H9 (cell line): Measurements from ENCODE around the gene PLCH2. TPM values are rescaled to one million over a fixed set of nuclear protein-coding genes. Genes with fewer than 3 reads are reported as not detected.
"Not testable (repeated sequence)": the region's sequence is repeated elsewhere in the genome, so short reads cannot be mapped to it uniquely, and the experiment has no call there.

Source experiments
- DNase-seq: peaks from one replicate; pipeline ENCODE4 v3.0.0-alpha.2; 2017
- H2AFZ ChIP-seq: one replicate; pipeline ENCODE4 v1.6.1; 2013; ENCODE audit warnings: mild to moderate bottlenecking, low read length, control low read depth, moderate library complexity
- H2AK5ac ChIP-seq: 2 replicates; pipeline ENCODE4 v1.6.1; 2013; ENCODE audit warnings: low read length, control low read depth, mixed read lengths; ENCODE audit not compliant: insufficient read length
- H2BK120ac ChIP-seq: one replicate; pipeline ENCODE4 v1.6.1; 2013; ENCODE audit warnings: low read depth, mild to moderate bottlenecking, low read length, control low read depth, inconsistent platforms; ENCODE audit not compliant: poor library complexity, severe bottlenecking
- H2BK12ac ChIP-seq: 2 replicates; pipeline ENCODE4 v1.6.1; 2013; ENCODE audit warnings: low read length, control low read depth, mixed read lengths, low read depth; ENCODE audit not compliant: insufficient read length
- H2BK15ac ChIP-seq: 2 replicates; pipeline ENCODE4 v1.6.1; 2013; ENCODE audit warnings: low read depth, low read length, control low read depth
- H2BK20ac ChIP-seq: one replicate; pipeline ENCODE4 v1.6.1; 2013; ENCODE audit warnings: low read depth, mild to moderate bottlenecking, low read length, control low read depth, inconsistent platforms; ENCODE audit not compliant: poor library complexity, severe bottlenecking
- H2BK5ac ChIP-seq: 2 replicates; pipeline ENCODE4 v1.6.1; 2013; ENCODE audit warnings: low read length, control low read depth, mixed read lengths; ENCODE audit not compliant: insufficient read length
- H3K14ac ChIP-seq: 2 replicates; pipeline ENCODE4 v1.6.1; 2013; ENCODE audit warnings: low read length, control low read depth; ENCODE audit not compliant: insufficient read depth
- H3K18ac ChIP-seq: 2 replicates; pipeline ENCODE4 v1.6.1; 2013; ENCODE audit warnings: low read depth, mild to moderate bottlenecking, mixed read lengths, low read length, control low read depth; ENCODE audit not compliant: insufficient read length
- H3K23ac ChIP-seq: 2 replicates; pipeline ENCODE4 v1.6.1; 2013; ENCODE audit warnings: low read length, control low read depth, mixed read lengths, low read depth; ENCODE audit not compliant: insufficient read length
- H3K23me2 ChIP-seq: 2 replicates; pipeline ENCODE4 v1.6.1; 2013; ENCODE audit warnings: low read depth, mild to moderate bottlenecking, mixed read lengths, low read length, control low read depth; ENCODE audit not compliant: insufficient read length, poor library complexity, severe bottlenecking
- H3K27ac ChIP-seq: 2 replicates; pipeline ENCODE4 v1.5.1; 2013; ENCODE audit warnings: low read length, control low read depth, mixed read lengths, low read depth; ENCODE audit not compliant: insufficient read length
- H3K27me3 ChIP-seq: 2 replicates; pipeline ENCODE4 v1.6.1; 2013; ENCODE audit warnings: low read length, control low read depth, inconsistent platforms; ENCODE audit not compliant: insufficient read depth
- H3K4ac ChIP-seq: 2 replicates; pipeline ENCODE4 v1.6.1; 2013; ENCODE audit warnings: low read depth, mild to moderate bottlenecking, control low read depth, inconsistent platforms, low read length, moderate library complexity
- H3K4me1 ChIP-seq: 2 replicates; pipeline ENCODE4 v1.6.1; 2013; ENCODE audit warnings: low read length, control low read depth, inconsistent platforms; ENCODE audit not compliant: insufficient read depth
- H3K4me2 ChIP-seq: 2 replicates; pipeline ENCODE4 v1.6.1; 2013; ENCODE audit warnings: low read length, control low read depth, mixed read lengths; ENCODE audit not compliant: insufficient read length, insufficient read depth
- H3K56ac ChIP-seq: 2 replicates; pipeline ENCODE4 v1.6.1; 2013; ENCODE audit warnings: low read depth, mild to moderate bottlenecking, mixed read lengths, low read length, control low read depth; ENCODE audit not compliant: insufficient read length
- H3K79me1 ChIP-seq: 2 replicates; pipeline ENCODE4 v1.6.1; 2013; ENCODE audit warnings: low read depth, mild to moderate bottlenecking, moderate library complexity, low read length, control low read depth, inconsistent platforms; ENCODE audit not compliant: insufficient read depth, poor library complexity, severe bottlenecking
- H3K79me2 ChIP-seq: 2 replicates; pipeline ENCODE4 v1.6.1; 2013; ENCODE audit warnings: low read length, control low read depth, inconsistent platforms; ENCODE audit not compliant: insufficient read depth
- H3K9ac ChIP-seq: 2 replicates; pipeline ENCODE4 v1.6.1; 2013; ENCODE audit warnings: low read length, control low read depth, mixed read lengths; ENCODE audit not compliant: insufficient read length; ENCODE audit errors: extremely low read depth
- H3K9me3 ChIP-seq: one replicate; pipeline ENCODE4 v1.6.1; 2013; ENCODE audit warnings: low read depth, low read length, inconsistent platforms; ENCODE audit not compliant: control insufficient read depth
- H3T11ph ChIP-seq: one replicate; pipeline ENCODE4 v1.6.1; 2013; ENCODE audit warnings: mild to moderate bottlenecking, low read length, control low read depth, inconsistent platforms
- H4K20me1 ChIP-seq: one replicate; pipeline ENCODE4 v1.6.1; 2013; ENCODE audit not compliant: control insufficient read depth, insufficient read length, insufficient read depth
- H4K5ac ChIP-seq: 2 replicates; pipeline ENCODE4 v1.6.1; 2013; ENCODE audit warnings: low read depth, mild to moderate bottlenecking, mixed read lengths, low read length, control low read depth; ENCODE audit not compliant: insufficient read length
- H4K8ac ChIP-seq: replicated peaks from 2 replicates; pipeline ENCODE4 v1.6.1; 2013; ENCODE audit warnings: low read length, control low read depth, mixed read lengths, low read depth; ENCODE audit not compliant: insufficient read length
- H4K91ac ChIP-seq: 2 replicates; pipeline ENCODE4 v1.6.1; 2013; ENCODE audit warnings: low read depth, mild to moderate bottlenecking, moderate library complexity, mixed read lengths, low read length, control low read depth; ENCODE audit not compliant: insufficient read length
- H3K27ac Mint-ChIP-seq, 3 experiments: 2 replicates in 2 of 3; 3 replicates in 1 of 3; pipeline ENCODE4 v1.8.0; 2020 to 2021; ENCODE audit warnings: mixed read lengths in 3 of 3, mild to moderate bottlenecking in 1 of 3, moderate library complexity in 1 of 3
- H3K27me3 Mint-ChIP-seq: 2 replicates; pipeline ENCODE4 v1.8.0; 2021; ENCODE audit warnings: low read depth, mild to moderate bottlenecking, moderate library complexity, mixed read lengths
- H3K36me3 Mint-ChIP-seq, 3 experiments: 2 replicates in 2 of 3; 3 replicates in 1 of 3; pipeline ENCODE4 v1.8.0; 2020 to 2021; ENCODE audit warnings: low read depth in 3 of 3, mixed read lengths in 3 of 3; ENCODE audit not compliant: insufficient read depth in 1 of 3
- H3K4me1 Mint-ChIP-seq, 2 experiments: 2 replicates each; pipeline ENCODE4 v1.8.0; 2020; ENCODE audit warnings: mixed read lengths in 2 of 2
- H3K4me3 Mint-ChIP-seq, 2 experiments: 2 replicates in 1 of 2; 3 replicates in 1 of 2; pipeline ENCODE4 v1.8.0; 2020 to 2021; ENCODE audit warnings: mild to moderate bottlenecking in 2 of 2, mixed read lengths in 2 of 2, moderate library complexity in 1 of 2
- H3K9me3 Mint-ChIP-seq, 2 experiments: 2 replicates in 1 of 2; 3 replicates in 1 of 2; pipeline ENCODE4 v1.8.0; 2020; ENCODE audit warnings: mild to moderate bottlenecking in 2 of 2, mixed read lengths in 2 of 2, moderate library complexity in 1 of 2
- WGBS: extraction: QIAGEN DNeasy Blood & Tissue Kit; methylation state at CpG from one replicate; pipeline ENCODE4 v1.1.7; 2013; ENCODE audit warnings: missing lambda C conversion rate, low lambda C conversion rate, mixed read lengths; ENCODE audit not compliant: insufficient read length; ENCODE audit errors: extremely low coverage; 5-methylcytosine and 5-hydroxymethylcytosine counted together
- total RNA-seq: library from RNA; stranded (reverse); gene quantifications from 2 replicates; pipeline ENCODE4 v1.2.1, GENCODE V29; 2021

PLCH2 gene
- total RNA-seq, 1 experiment from 2014 or later: 0.09 TPM

DNA sequence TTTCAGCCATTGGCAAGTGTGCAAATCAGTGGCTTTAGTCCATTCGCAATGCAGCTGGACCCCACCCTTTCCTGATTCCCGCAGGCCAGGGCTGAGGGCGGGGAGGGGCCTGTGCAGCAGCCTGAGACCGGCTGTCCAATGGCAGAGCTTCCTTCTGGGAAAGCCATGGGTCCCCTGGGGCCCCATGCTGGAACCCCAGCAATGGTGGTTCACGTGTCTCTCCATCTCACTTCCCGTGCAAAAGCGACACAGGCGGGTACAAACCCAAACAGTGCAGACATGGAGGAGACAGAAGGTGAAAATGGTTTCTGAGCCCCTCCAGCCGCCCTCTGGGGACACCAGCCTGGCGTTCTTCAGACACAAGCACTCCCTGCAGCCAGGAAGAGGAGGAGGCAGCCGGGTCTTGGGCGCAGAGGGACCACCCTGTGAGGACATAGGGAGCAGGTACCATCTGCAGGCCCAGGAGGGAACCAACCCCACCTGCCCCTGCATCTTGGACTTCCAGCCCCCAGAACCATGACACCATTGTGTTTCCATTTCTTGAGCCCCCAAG, 74.3 kb downstream of the PLCH2 start:
- H4K8ac ChIP-seq, H2BK5ac ChIP-seq, H3K79me1 ChIP-seq, H3K23ac ChIP-seq, H3K4ac ChIP-seq, H4K91ac ChIP-seq, H3K27me3 ChIP-seq, H3K9me3 Mint-ChIP-seq, H3K4me3 Mint-ChIP-seq, H2BK20ac ChIP-seq, H3K27ac Mint-ChIP-seq, H3K4me1 ChIP-seq, H4K20me1 ChIP-seq, H2AFZ ChIP-seq, H3K14ac ChIP-seq, H3K79me2 ChIP-seq, H2BK120ac ChIP-seq, H3T11ph ChIP-seq, H3K9ac ChIP-seq, H2BK15ac ChIP-seq, H3K27me3 Mint-ChIP-seq, H3K4me2 ChIP-seq, H3K56ac ChIP-seq, H3K9me3 ChIP-seq, DNase-seq, H4K5ac ChIP-seq, H3K18ac ChIP-seq, H2AK5ac ChIP-seq, H3K27ac ChIP-seq, H3K36me3 Mint-ChIP-seq, H2BK12ac ChIP-seq: not testable (repeated sequence)
- H3K23me2 ChIP-seq: peaks cover 12% of the 10 kb centered on the region
- WGBS: no CpG with 5 or more reads among the region's 12 CpGs
- peaks cover 7 to 14% of the 10 kb centered on the region in 2 experiments for H3K4me1 Mint-ChIP-seq

DNA sequence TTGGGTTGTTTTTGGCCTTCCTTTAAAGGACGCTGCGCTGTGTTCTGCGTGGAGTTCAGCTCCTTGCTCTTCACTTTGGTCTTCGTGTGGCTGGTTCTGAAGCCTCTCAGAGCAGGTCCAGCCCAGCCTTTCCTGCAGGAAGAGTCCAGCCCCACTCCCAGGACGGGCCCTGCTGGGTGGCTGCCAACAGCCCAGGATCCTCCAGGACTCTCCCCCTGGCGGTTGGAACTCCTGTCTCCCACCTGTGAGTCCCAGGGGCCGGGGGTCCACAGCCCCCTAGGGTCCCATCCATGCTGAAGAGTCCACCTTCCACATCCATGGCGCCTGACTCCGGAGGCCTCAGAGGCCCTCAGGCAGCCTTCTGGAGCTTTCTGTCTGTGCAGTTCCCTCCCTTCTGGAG, 75.5 kb downstream of the PLCH2 start:
- DNase-seq, H3K79me1 ChIP-seq, H3K18ac ChIP-seq, H3K4ac ChIP-seq, H3K56ac ChIP-seq, H4K20me1 ChIP-seq, H2AFZ ChIP-seq, H2BK5ac ChIP-seq, H3K9me3 ChIP-seq, H2AK5ac ChIP-seq, H3T11ph ChIP-seq, H2BK15ac ChIP-seq, H4K5ac ChIP-seq, H2BK120ac ChIP-seq, H3K9me3 Mint-ChIP-seq, H3K9ac ChIP-seq, H4K91ac ChIP-seq, H2BK20ac ChIP-seq, H3K14ac ChIP-seq, H4K8ac ChIP-seq, H3K4me2 ChIP-seq, H3K79me2 ChIP-seq, H3K27ac Mint-ChIP-seq, H3K27ac ChIP-seq, H3K36me3 Mint-ChIP-seq, H3K4me3 Mint-ChIP-seq, H2BK12ac ChIP-seq, H3K23ac ChIP-seq, H3K27me3 ChIP-seq, H3K4me1 ChIP-seq, H3K27me3 Mint-ChIP-seq, H3K23me2 ChIP-seq: not testable (repeated sequence)
- no CpG with 5 or more reads among the region's 9 CpGs for WGBS
- H3K4me1 Mint-ChIP-seq: peaks cover 14 to 19% of the 10 kb centered on the region in 2 experiments
